ENCODE data around the gene CHRM2. TPM values are rescaled to one million over a fixed set of nuclear protein-coding genes. Genes with fewer than 3 reads are reported as not detected.

Gene CHRM2
- total RNA-seq: 3.9 and 4.4 TPM in 2 replicates

DNA sequence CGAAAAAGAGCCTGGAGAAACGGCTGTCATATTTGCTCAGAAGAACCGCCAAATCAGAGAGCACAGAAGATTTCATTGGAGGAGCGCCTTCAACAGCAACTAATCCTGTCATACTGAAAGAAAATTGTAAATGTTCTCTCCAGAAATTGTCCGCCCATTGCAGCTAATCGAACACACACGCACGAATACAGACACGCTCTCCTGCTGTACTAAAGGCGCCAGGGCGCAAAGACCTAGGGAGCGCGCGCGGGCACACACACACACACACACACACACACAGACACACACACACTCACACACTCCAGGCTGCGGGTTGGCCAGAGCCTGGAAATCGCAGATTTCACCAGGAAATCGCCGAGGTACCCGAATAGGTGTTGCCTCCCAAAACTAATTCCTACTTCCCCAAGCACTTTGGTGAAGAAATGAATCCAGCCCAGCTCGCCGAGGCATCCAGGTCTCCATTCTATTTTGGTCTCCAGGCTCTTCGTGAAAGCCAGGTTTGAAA, at the start of gene CHRM2:
Gene CHRM2 (plus strand): TSS at position 157 of the 505 bp plus-strand sequence. CDS start 146,214 bp downstream, outside the sequence.

